IMR-90 (cell line): ENCODE data around the gene S1PR5. TPM values are rescaled to one million over a fixed set of nuclear protein-coding genes. Genes with fewer than 3 reads are reported as not detected.
A peak's percentile ranks its signal among the peaks of the same experiment; 100 is the strongest.

Source experiments
- ATAC-seq: fragments of 200-7000 bp; cut with Tn5 transposase; 2 replicates; pipeline ENCODE4 v1.9.1; 2020; ENCODE audit warnings: low read depth, mild to moderate bottlenecking, moderate library complexity
- BruUV-seq: library from RNA; stranded (reverse); fragments of 400-500 nt; replicated peaks from 2 replicates; lab custom pipeline; 2021; lab: Mats Ljungman, UMichigan
- CTCF ChIA-PET: fragments of 300-600 bp; formaldehyde crosslinking; extraction: SDS; loops from one replicate; lab custom pipeline; 2021; ENCODE audit warnings: antibody characterized with exemption; lab: Yijun Ruan, JAX
- POLR2A ChIA-PET: fragments of 300-600 bp; sonication (Branson Sonifier 250); formaldehyde crosslinking; loops from one replicate; lab custom pipeline; 2022; ENCODE audit warnings: antibody characterized with exemption; ENCODE audit not compliant: unreplicated experiment; lab: Charles Lee
- DNase-seq: peaks from one replicate; pipeline ENCODE4 v3.0.0; 2013
- H2AFZ ChIP-seq: replicated peaks from 2 replicates; pipeline ENCODE3; 2013; ENCODE audit warnings: low read length, mild to moderate bottlenecking; ENCODE audit not compliant: poor library complexity
- H2AK5ac ChIP-seq: 2 replicates; pipeline ENCODE4 v1.6.1; 2013; ENCODE audit warnings: low read depth, low read length, inconsistent platforms
- H2AK9ac ChIP-seq: replicated peaks from 2 replicates; pipeline ENCODE3; 2013; ENCODE audit warnings: mild to moderate bottlenecking, low read depth, low read length, moderate library complexity; ENCODE audit not compliant: poor library complexity
- H2BK120ac ChIP-seq: 2 replicates; pipeline ENCODE4 v1.6.1; 2013; ENCODE audit warnings: low read depth, low read length, inconsistent platforms
- H2BK15ac ChIP-seq: 3 replicates; pipeline ENCODE4 v1.6.1; 2013; ENCODE audit warnings: low read depth, low read length, inconsistent platforms
- H2BK20ac ChIP-seq: 2 replicates; pipeline ENCODE4 v1.6.1; 2013; ENCODE audit warnings: low read depth, mild to moderate bottlenecking, inconsistent platforms, low read length, moderate library complexity
- H2BK5ac ChIP-seq: 2 replicates; pipeline ENCODE4 v1.6.1; 2013; ENCODE audit warnings: mild to moderate bottlenecking, low read depth, low read length, inconsistent platforms; ENCODE audit not compliant: poor library complexity, severe bottlenecking
- H3K14ac ChIP-seq: replicated peaks from 2 replicates; pipeline ENCODE4 v1.6.1; 2013; ENCODE audit warnings: low read depth, low read length, inconsistent platforms
- H3K18ac ChIP-seq: 2 replicates; pipeline ENCODE4 v1.6.1; 2013; ENCODE audit warnings: low read depth, low read length, control low read depth
- H3K23ac ChIP-seq: 2 replicates; pipeline ENCODE4 v1.6.1; 2013; ENCODE audit warnings: low read depth, low read length, inconsistent platforms
- H3K27ac ChIP-seq: 2 replicates; pipeline ENCODE4 v1.5.1; 2013; ENCODE audit warnings: mild to moderate bottlenecking, control low read depth, low read length; ENCODE audit not compliant: insufficient read depth
- H3K27me3 ChIP-seq: 2 replicates; pipeline ENCODE4 v1.6.1; 2013; ENCODE audit warnings: low read length; ENCODE audit not compliant: control insufficient read depth, insufficient read depth
- H3K36me3 ChIP-seq: 2 replicates; pipeline ENCODE4 v1.6.1; 2013; ENCODE audit warnings: low read length, mixed read lengths; ENCODE audit not compliant: control insufficient read depth, insufficient read depth
- H3K4ac ChIP-seq: 2 replicates; pipeline ENCODE4 v1.6.1; 2013; ENCODE audit warnings: low read depth, low read length, inconsistent platforms
- H3K4me1 ChIP-seq: 2 replicates; pipeline ENCODE4 v1.6.1; 2013; ENCODE audit warnings: low read length, mixed read lengths; ENCODE audit not compliant: control insufficient read depth, insufficient read depth
- H3K4me2 ChIP-seq: 2 replicates; pipeline ENCODE4 v1.6.1; 2013; ENCODE audit warnings: low read depth, mild to moderate bottlenecking, control low read depth, low read length, moderate library complexity
- H3K4me3 ChIP-seq: 2 replicates; pipeline ENCODE4 v1.5.1; 2013; ENCODE audit warnings: low read depth, mild to moderate bottlenecking, control low read depth, low read length, moderate library complexity; ENCODE audit not compliant: insufficient read depth
- H3K56ac ChIP-seq: 2 replicates; pipeline ENCODE4 v1.6.1; 2013; ENCODE audit warnings: low read length, inconsistent platforms; ENCODE audit not compliant: insufficient read depth; ENCODE audit errors: extremely low read depth
- H3K79me1 ChIP-seq, 2 experiments: 2 replicates each; pipeline ENCODE4 v1.6.1; 2013; ENCODE audit warnings: low read length in 2 of 2, inconsistent platforms in 1 of 2, low read depth in 1 of 2
- H3K9ac ChIP-seq: 2 replicates; pipeline ENCODE4 v1.6.1; 2013; ENCODE audit warnings: low read depth, low read length, control low read depth
- H3K9me1 ChIP-seq: 2 replicates; pipeline ENCODE4 v1.6.1; 2013; ENCODE audit warnings: low read length, inconsistent platforms; ENCODE audit not compliant: insufficient read depth
- H3K9me3 ChIP-seq: 2 replicates; pipeline ENCODE4 v1.6.1; 2013; ENCODE audit warnings: low read length; ENCODE audit not compliant: control insufficient read depth, insufficient read depth
- H4K20me1 ChIP-seq: 2 replicates; pipeline ENCODE4 v1.6.1; 2013; ENCODE audit warnings: low read length, inconsistent platforms; ENCODE audit not compliant: insufficient read depth
- H4K5ac ChIP-seq: 2 replicates; pipeline ENCODE4 v1.6.1; 2013; ENCODE audit warnings: mild to moderate bottlenecking, low read depth, low read length, control low read depth
- H4K8ac ChIP-seq, 2 experiments: 2 replicates each; pipeline ENCODE4 v1.6.1; 2013; ENCODE audit warnings: low read depth in 2 of 2, low read length in 2 of 2, control low read depth in 1 of 2, inconsistent platforms in 1 of 2
- H4K91ac ChIP-seq: 2 replicates; pipeline ENCODE4 v1.6.1; 2013; ENCODE audit warnings: low read depth, low read length, inconsistent platforms; ENCODE audit not compliant: insufficient read depth
- BHLHE40 ChIP-seq: fragments of 150-350 bp; IDR thresholded peaks from 2 replicates; pipeline ENCODE4 v1.6.1; 2016; ENCODE audit warnings: mild to moderate bottlenecking, low read depth, low read length
- CEBPB ChIP-seq: IDR thresholded peaks from 2 replicates; pipeline ENCODE4 v1.6.1; 2012; ENCODE audit warnings: low read depth, low read length, improper control_type of control experiment
- CHD1 ChIP-seq: IDR thresholded peaks from 2 replicates; pipeline ENCODE4 v1.6.1; 2012; ENCODE audit warnings: low read depth, low read length, improper control_type of control experiment
- CTCF ChIP-seq: conservative IDR thresholded peaks from 2 replicates; pipeline ENCODE4 v1.5.1; 2012; ENCODE audit warnings: mild to moderate bottlenecking, low read depth, low read length, improper control_type of control experiment
- ELK1 ChIP-seq: fragments of 150-350 bp; IDR thresholded peaks from 2 replicates; pipeline ENCODE4 v1.6.1; 2016; ENCODE audit warnings: low read depth, mild to moderate bottlenecking, low read length, moderate library complexity, borderline replicate concordance
- FOS ChIP-seq: fragments of 150-350 bp; IDR thresholded peaks from 2 replicates; pipeline ENCODE4 v1.6.1; 2016; ENCODE audit warnings: low read depth, low read length
- MAFK ChIP-seq: IDR thresholded peaks from 2 replicates; pipeline ENCODE4 v1.6.1; 2012; ENCODE audit warnings: low read depth, low read length, improper control_type of control experiment
- MAZ ChIP-seq: IDR thresholded peaks from 2 replicates; pipeline ENCODE4 v1.6.1; 2012; ENCODE audit warnings: low read depth, mild to moderate bottlenecking, low read length, improper control_type of control experiment, moderate library complexity, borderline replicate concordance
- MXI1 ChIP-seq: IDR thresholded peaks from 2 replicates; pipeline ENCODE4 v1.6.1; 2012; ENCODE audit warnings: low read depth, mild to moderate bottlenecking, low read length, moderate library complexity, borderline replicate concordance
- NFE2L2 ChIP-seq: fragments of 150-350 bp; IDR thresholded peaks from 2 replicates; pipeline ENCODE4 v1.6.1; 2016; ENCODE audit warnings: low read depth, mild to moderate bottlenecking, low read length
- POLR2A ChIP-seq: IDR thresholded peaks from 2 replicates; pipeline ENCODE4 v1.6.1; 2012; ENCODE audit warnings: mild to moderate bottlenecking, low read depth, low read length
- RAD21 ChIP-seq: IDR thresholded peaks from 2 replicates; pipeline ENCODE4 v1.6.1; 2012; ENCODE audit warnings: low read length, improper control_type of control experiment
- RCOR1 ChIP-seq: IDR thresholded peaks from 2 replicates; pipeline ENCODE4 v1.6.1; 2012; ENCODE audit warnings: mild to moderate bottlenecking, low read length, improper control_type of control experiment; ENCODE audit not compliant: insufficient replicate concordance
- RFX5 ChIP-seq: IDR thresholded peaks from 2 replicates; pipeline ENCODE4 v1.8.0; 2012; ENCODE audit warnings: low read depth, mild to moderate bottlenecking, low read length, moderate library complexity
- SMC3 ChIP-seq: fragments of 150-350 bp; IDR thresholded peaks from 2 replicates; pipeline ENCODE4 v1.6.1; 2016; ENCODE audit warnings: low read depth, mild to moderate bottlenecking, antibody characterized with exemption, low read length, moderate library complexity
- USF2 ChIP-seq: fragments of 150-350 bp; IDR thresholded peaks from 2 replicates; pipeline ENCODE4 v1.6.1; 2017; ENCODE audit warnings: mild to moderate bottlenecking, antibody characterized with exemption, low read length, low read depth
- WGBS, 2 experiments: methylation state at CpG; one replicate each; pipeline versions ENCODE4 v1.1.5 to v1.1.7; 2013; ENCODE audit warnings: missing lambda C conversion rate in 2 of 2; ENCODE audit not compliant: insufficient read length in 1 of 2; ENCODE audit errors: extremely low coverage in 2 of 2; 5-methylcytosine and 5-hydroxymethylcytosine counted together
- dilution Hi-C: fragments of 300-500 bp; cut with HindIII; formaldehyde crosslinking; loops from one replicate; pipeline ENCODE4 v1.14.3; 2018; ENCODE audit warnings: low sequenced_read_pairs; ENCODE audit not compliant: unreplicated experiment
- in situ Hi-C: fragments of 300-500 bp; cut with MboI; formaldehyde crosslinking; loops from 3 replicates; pipeline ENCODE4 v1.14.3; 2019; ENCODE audit warnings: low sequenced_read_pairs, inconsistent platforms, mixed read lengths
- intact Hi-C: fragments of 100-400 bp; cut with micrococcal nuclease; formaldehyde crosslinking; loops from 2 replicates; pipeline ENCODE4 v1.10.0; 2022
- polyA plus RNA-seq, 3 experiments: library from polyadenylated mRNA; depleted of rRNA; stranded (reverse); fragments of >200 nt; gene quantifications; 2 replicates each; pipeline ENCODE4 v1.2.3, GENCODE V29; 2012; ENCODE audit warnings: low replicate concordance in 1 of 3
- total RNA-seq: library from RNA; depleted of rRNA; stranded (reverse); fragments of >200 nt; gene quantifications from 2 replicates; pipeline ENCODE4 v1.2.3, GENCODE V29; 2012

S1PR5 gene
- total and polyA plus RNA-seq, 2 of the 4 experiments (the other 2 are of a cell fraction): 0.36 to 0.55 TPM

- no peak overlapping the region for H2BK5ac ChIP-seq
- intact Hi-C loops (no loop called here), in situ Hi-C loops (no loop called here), dilution Hi-C loops (no loop called here)
- no peak overlapping the region for H3K9ac ChIP-seq
- no peaks in the 10 kb centered on the region; the same call in 1 of the 2 replicates for H3K4me1 ChIP-seq
- DNase-seq (peak; percentile 28), ATAC-seq (no peak)
- no peak overlapping the region for H3K4ac ChIP-seq
- H3K56ac ChIP-seq: no peak overlapping the region
- no peaks in the 10 kb centered on the region; a peak in 1 of 4 replicates for H3K79me1 ChIP-seq
- no peaks in the 10 kb centered on the region for H3K36me3 ChIP-seq
- no peak overlapping the region for H2AK9ac ChIP-seq
- peaks cover 11% of the 10 kb centered on the region for H3K27me3 ChIP-seq
- no TSS peak for BruUV-seq
- H2AK5ac ChIP-seq: no peak overlapping the region
- H4K91ac ChIP-seq: no peak overlapping the region
- no peak overlapping the region for H4K5ac ChIP-seq
- 57% methylated on average over 1 of the region's 3 CpGs; no CpG with 5 or more reads in 1 of the 2 experiments for WGBS, 2 experiments
- ChIA-PET POLR2A (interaction anchor here (0.6 kb wide), 1 partner anchor 10 kb away, joined by 3 read pairs; no protein-coding TSS in a partner anchor), CTCF (interaction anchor here (0.6 kb wide), 1 partner anchor 17 kb away, joined by 3 read pairs; no protein-coding TSS in a partner anchor)
- no peak overlapping the region for H2BK120ac ChIP-seq
- no peak overlapping the region for H3K4me2 ChIP-seq
- no peak overlapping the region for H3K27ac ChIP-seq
- no peak overlapping the region for H4K8ac ChIP-seq
- H2BK15ac ChIP-seq: no peak overlapping the region
- no peak overlapping the region for H3K4me3 ChIP-seq
- H4K20me1 ChIP-seq: no peaks in the 10 kb centered on the region
- no peak overlapping the region for H3K23ac ChIP-seq
- no peak overlapping the region for H2AFZ ChIP-seq
- H3K18ac ChIP-seq: no peak overlapping the region
- H3K9me3 ChIP-seq: no peaks in the 10 kb centered on the region
- TF ChIP-seq FOS (no peak), CEBPB (no peak; the same call in 1 of the 2 replicates), MAFK (no peak), CHD1 (no peak), BHLHE40 (no peak), RAD21 (no peak), MAZ (no peak), RFX5 (no peak), ELK1 (no peak), MXI1 (no peak), POLR2A (no peak), NFE2L2 (no peak), RCOR1 (no peak), USF2 (no peak), SMC3 (no peak), CTCF (no peak)
- H3K14ac ChIP-seq: no peak overlapping the region
- 0 out of 2 replicates have a peak, but pooled peaks cover 3% of the 10 kb centered on the region for H3K9me1 ChIP-seq
- no peak overlapping the region for H2BK20ac ChIP-seq
Measured at GRCh38 chr19:10508707-10509106, 8.5 kb downstream of the S1PR5 start.
